Mucosa of rectum (tissue), 2 donors: ENCODE data around the gene ZC3H8.

ENCODE experiments used
- H3K27ac ChIP-seq, 2 donors: one replicate each; pipeline ENCODE4 v1.7.0; 2013; ENCODE audit warnings: inconsistent platforms in 2 of 2, low read depth in 2 of 2, low read length in 2 of 2
- H3K27me3 ChIP-seq, 2 donors: one replicate each; pipeline ENCODE4 v1.7.0; 2013; ENCODE audit warnings: low read length in 2 of 2; ENCODE audit not compliant: control insufficient read depth in 2 of 2, insufficient read depth in 2 of 2
- H3K36me3 ChIP-seq, 2 donors: one replicate each; pipeline ENCODE4 v1.7.0; 2013; ENCODE audit warnings: low read length in 2 of 2; ENCODE audit not compliant: control insufficient read depth in 2 of 2, insufficient read depth in 2 of 2
- H3K4me1 ChIP-seq, 2 donors: one replicate each; pipeline ENCODE4 v1.7.0; 2013; ENCODE audit warnings: low read length in 2 of 2, mild to moderate bottlenecking in 1 of 2; ENCODE audit not compliant: control insufficient read depth in 2 of 2, insufficient read depth in 2 of 2
- H3K4me3 ChIP-seq, 2 donors: one replicate each; pipeline ENCODE4 v1.7.0; 2013; ENCODE audit warnings: low read length in 2 of 2
- H3K9ac ChIP-seq, 2 donors: one replicate each; pipeline ENCODE4 v1.7.0; 2013; ENCODE audit warnings: low read length in 2 of 2, low read depth in 1 of 2, mild to moderate bottlenecking in 1 of 2
- H3K9me3 ChIP-seq, 2 donors: one replicate each; pipeline ENCODE4 v1.7.0; 2013; ENCODE audit warnings: low read length in 2 of 2; ENCODE audit not compliant: control insufficient read depth in 2 of 2
- donor health status: healthy.
- donor health status: Normal muscosa, but diverticular disease.

ZC3H8 gene

DNA sequence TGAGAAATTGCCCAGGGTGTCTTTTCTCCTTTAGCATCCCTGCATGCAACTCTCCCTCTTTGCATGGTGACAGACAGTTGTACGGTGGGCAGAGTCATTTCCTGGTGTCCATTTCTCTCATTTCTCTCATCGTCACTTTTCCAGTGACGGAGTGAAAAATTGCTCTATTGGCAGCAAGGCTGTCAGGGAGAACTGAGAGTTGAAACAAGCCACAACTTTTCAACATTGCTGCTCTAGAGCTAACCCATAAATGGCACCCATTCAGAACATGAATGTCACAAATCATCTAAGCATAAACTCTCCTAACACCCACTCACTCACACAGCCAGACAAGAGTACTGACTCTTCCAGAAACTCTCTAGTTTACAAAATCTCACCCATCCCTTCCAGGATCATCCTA, 55.7 kb downstream of the ZC3H8 start:
- peaks cover 2 to 6% of the 10 kb centered on the region in 2 donors for H3K9me3 ChIP-seq
- no peaks in the 10 kb centered on the region for H3K27me3 ChIP-seq
- H3K36me3 ChIP-seq = no peaks in the 10 kb centered on the region
- H3K27ac ChIP-seq = no peak overlapping the region
- no peak overlapping the region for H3K4me3 ChIP-seq
- no peaks in the 10 kb centered on the region for H3K4me1 ChIP-seq
- H3K9ac ChIP-seq = no peak overlapping the region

DNA sequence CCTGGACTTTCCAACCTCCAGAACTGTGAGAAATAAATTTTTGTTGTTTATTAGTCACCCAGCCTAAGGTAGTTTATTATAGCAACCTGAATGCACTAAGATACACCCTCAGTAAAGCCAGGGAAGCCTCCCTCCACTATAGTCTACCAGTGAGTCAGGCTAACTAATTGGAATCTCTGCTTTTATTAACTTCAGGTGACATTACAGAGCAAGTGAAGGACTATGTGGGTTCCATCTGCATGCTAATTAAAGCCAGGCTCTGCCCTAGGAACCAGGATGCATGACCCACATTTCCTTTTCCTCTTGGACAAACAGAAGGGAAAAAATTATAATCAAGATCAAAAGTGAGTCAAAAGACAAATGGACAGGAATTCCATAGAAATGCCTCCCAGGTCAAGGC, 56.1 kb downstream of the ZC3H8 start:
- no peak overlapping the region for H3K27ac ChIP-seq
- H3K36me3 ChIP-seq = no peaks in the 10 kb centered on the region
- no peak overlapping the region for H3K9ac ChIP-seq
- no peaks in the 10 kb centered on the region for H3K27me3 ChIP-seq
- no peak overlapping the region for H3K4me3 ChIP-seq
- no peaks in the 10 kb centered on the region for H3K4me1 ChIP-seq
- peaks cover 0 to 5% of the 10 kb centered on the region in 2 donors for H3K9me3 ChIP-seq

DNA sequence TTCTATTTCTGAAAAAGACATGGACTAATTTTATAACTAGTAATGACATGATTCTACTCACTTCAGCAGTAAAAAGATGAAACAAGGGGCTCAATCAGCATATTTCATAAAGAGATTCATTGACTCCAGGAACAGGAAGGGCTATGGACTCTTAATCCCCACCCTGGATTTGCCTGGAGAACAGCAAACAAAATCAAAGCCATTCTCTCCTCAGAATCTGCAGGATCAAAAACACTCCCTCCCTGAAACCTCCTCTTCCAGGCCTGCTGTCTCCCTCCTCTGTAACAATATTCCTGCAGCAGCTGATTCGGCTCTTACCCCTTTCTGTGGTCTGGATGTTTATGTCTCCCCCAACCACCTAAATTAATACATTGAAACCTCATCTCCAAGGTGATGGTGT, 57.0 kb downstream of the ZC3H8 start:
- Histone ChIP-seq H3K9ac (no peak overlapping the region), H3K4me1 (no peaks in the 10 kb centered on the region), H3K9me3 (peaks cover 0 to 2% of the 10 kb centered on the region in 2 donors), H3K36me3 (no peaks in the 10 kb centered on the region), H3K27me3 (no peaks in the 10 kb centered on the region), H3K27ac (no peak overlapping the region), H3K4me3 (no peak overlapping the region)

DNA sequence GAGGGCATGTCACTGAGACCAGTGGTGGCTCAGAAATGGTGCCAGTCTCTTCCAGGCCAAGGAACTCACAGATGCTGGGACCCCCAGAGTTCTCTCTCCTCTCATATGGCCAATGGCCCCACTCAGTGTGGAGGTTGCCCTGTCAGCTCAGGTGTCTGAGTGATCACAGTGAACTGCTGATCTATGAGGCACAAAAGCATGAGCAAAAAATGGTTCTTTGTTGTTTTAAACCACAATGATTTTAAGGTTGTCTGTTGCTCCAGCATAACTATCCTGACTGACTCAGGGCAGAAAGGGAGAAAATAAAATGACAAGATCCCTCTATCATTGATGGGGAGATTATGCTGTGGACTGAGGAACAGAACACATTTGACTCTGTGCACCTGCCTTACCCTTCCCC, 58.9 kb downstream of the ZC3H8 start:
- Histone ChIP-seq H3K27ac (no peak overlapping the region), H3K27me3 (no peaks in the 10 kb centered on the region), H3K4me3 (no peak overlapping the region), H3K4me1 (no peaks in the 10 kb centered on the region), H3K9ac (no peak overlapping the region), H3K9me3 (no peaks in the 10 kb centered on the region), H3K36me3 (no peaks in the 10 kb centered on the region)

DNA sequence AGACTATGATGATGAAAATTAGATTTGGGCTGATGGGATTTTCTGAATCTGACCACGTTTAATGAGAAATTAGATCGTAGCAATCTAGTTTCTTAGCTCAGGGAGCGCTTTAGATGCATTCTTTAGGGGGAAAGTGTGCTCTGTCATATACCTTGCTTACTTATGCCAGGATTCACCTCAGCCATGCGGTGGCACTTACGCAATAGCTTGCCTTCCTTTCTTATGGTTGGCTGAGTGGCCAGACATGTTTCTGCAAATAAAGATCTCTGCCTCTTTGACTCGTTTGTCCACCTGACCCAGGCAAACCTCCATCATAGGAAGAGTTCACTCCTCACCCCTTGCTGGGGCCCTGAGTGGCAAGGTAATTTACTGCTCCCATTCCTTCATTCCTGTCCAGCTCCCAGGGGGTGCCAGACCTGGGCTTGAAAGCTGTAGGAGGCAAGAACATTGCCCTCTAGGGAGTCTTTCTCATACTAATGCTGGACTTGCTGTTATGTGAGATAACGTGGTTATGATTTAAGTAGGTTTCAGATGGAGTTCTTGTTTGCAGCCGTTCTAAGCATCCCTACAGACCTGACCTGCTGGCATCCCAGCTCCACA, 59.6 kb downstream of the ZC3H8 start:
- H3K9ac ChIP-seq = no peak overlapping the region
- H3K36me3 ChIP-seq = no peaks in the 10 kb centered on the region
- no peaks in the 10 kb centered on the region for H3K9me3 ChIP-seq
- H3K4me3 ChIP-seq = no peak overlapping the region
- H3K27ac ChIP-seq = no peak overlapping the region
- no peaks in the 10 kb centered on the region for H3K27me3 ChIP-seq
- no peaks in the 10 kb centered on the region for H3K4me1 ChIP-seq

DNA sequence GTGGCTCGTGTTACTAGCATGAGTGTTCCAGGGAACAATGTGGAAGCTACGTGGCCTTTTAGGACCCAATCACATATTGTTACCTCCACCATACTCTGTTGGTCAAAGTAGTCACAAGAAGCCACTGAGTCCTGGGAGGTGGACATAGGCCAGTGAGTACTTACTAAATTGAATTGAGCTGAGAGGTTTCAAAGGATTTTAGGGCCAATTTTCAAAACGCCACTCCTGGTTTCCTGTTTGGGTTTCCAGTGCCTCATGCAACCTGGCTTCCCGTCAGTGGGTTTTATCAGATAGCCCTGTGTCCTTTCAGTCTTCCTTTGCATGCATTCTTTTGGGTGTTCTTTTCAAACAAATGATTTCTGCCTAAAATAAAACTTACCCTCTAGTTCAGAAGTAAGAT, 60.4 kb downstream of the ZC3H8 start:
- Histone ChIP-seq H3K27me3 (no peaks in the 10 kb centered on the region), H3K9me3 (no peaks in the 10 kb centered on the region), H3K4me1 (no peaks in the 10 kb centered on the region), H3K27ac (no peak overlapping the region), H3K4me3 (no peak overlapping the region), H3K9ac (no peak overlapping the region), H3K36me3 (no peaks in the 10 kb centered on the region)

DNA sequence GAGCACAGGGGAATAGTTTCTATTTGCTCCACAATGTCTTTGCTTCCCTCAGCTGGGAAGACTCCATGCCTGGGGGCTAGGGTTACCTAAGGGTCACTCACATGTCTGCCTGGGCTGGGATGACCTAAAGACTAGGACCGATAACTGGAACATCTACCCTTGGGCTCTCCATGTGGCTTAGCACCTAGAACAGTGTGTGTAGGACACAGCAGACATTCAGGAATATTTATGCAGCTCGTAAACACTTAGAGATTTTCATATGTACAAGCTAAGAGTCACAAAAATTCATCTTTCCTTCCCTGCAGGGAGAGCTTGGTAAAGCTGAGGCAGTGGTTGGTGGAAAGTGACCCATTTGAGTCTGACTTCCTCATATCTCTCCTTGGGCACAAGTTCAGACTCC, 60.8 kb downstream of the ZC3H8 start:
- no peaks in the 10 kb centered on the region for H3K4me1 ChIP-seq
- no peak overlapping the region for H3K27ac ChIP-seq
- no peaks in the 10 kb centered on the region for H3K36me3 ChIP-seq

DNA sequence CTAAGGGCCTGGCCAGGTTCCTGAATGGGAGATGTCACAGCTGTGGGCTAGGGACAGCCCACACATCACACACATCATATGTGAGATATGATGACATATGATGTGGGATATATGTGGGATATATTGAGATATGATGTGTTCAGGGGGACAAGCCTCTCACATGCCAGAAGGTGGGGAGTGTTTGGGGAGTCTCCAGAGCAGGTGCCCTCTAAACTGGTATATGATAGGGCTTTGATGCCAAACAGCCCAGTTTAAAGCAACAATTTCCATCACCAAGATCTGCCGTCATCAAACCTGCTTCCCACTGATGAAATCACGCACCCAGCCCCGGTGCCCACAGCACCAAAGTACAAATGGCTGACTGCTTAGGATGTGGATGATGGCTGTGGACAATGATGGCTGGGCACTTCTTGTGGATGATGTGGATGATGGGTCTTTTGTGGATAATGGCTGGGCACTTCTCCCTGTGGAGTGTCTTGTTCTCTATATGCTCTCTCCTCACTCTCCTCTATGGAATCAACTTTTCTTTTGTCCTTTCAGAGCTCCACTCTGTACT, 65.8 kb downstream of the ZC3H8 start:
- no peaks in the 10 kb centered on the region for H3K27me3 ChIP-seq
- H3K36me3 ChIP-seq = no peaks in the 10 kb centered on the region
- no peak overlapping the region for H3K4me3 ChIP-seq
- H3K4me1 ChIP-seq = peaks cover 0 to 4% of the 10 kb centered on the region in 2 donors
- H3K27ac ChIP-seq = peak overlapping the region; percentile 20 to 43
- no peaks in the 10 kb centered on the region for H3K9me3 ChIP-seq
- H3K9ac ChIP-seq = no peak overlapping the region

More for the DNA sequence above, 60.8 kb downstream of the ZC3H8 start:
- Histone ChIP-seq H3K27me3 (no peaks in the 10 kb centered on the region), H3K9ac (no peak overlapping the region), H3K4me3 (no peak overlapping the region), H3K9me3 (no peaks in the 10 kb centered on the region)

DNA sequence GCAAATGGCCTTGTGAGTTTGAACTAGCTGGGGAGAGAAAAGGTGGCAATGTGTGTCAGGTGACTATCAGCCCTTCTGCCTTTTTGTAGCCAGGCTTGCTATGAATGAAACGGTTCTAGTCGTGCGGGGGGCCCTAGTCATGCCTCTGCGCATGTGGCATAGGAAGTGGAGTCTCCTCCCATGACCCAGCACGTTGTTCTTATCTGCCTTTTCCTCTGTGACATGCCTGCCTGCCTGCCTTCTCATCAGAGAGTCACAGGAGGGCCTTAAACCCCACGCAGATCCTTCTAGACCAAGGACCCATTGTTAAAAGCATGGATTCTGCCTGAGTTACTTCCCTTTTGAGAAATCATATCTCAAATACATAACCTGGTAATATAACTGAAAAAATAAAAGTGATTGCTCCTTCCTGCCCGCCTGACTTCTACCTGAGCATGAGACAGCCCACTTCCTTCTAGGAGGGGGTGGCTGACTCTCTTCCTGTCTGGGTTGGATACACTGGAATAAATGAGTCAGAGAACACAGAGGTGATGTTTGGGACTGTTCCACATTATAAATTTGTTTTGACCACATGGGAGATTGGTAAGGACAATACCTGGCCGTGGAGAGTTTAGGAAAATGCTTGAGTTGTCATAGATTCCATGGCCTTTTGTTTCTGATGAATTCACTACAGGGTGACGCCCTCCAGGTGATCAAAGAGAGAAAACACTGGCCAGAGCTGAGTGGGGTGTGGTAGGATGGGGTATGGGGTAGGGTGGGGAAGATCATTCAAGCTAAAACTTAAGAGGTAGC, 66.8 kb downstream of the ZC3H8 start:
- peak overlapping the region; percentile 41 to 46 for H3K27ac ChIP-seq
- H3K27me3 ChIP-seq = no peaks in the 10 kb centered on the region
- H3K36me3 ChIP-seq = no peaks in the 10 kb centered on the region
- peaks cover 0 to 4% of the 10 kb centered on the region in 2 donors for H3K4me1 ChIP-seq
- H3K9ac ChIP-seq = no peak overlapping the region
- no peaks in the 10 kb centered on the region for H3K9me3 ChIP-seq
- H3K4me3 ChIP-seq = no peak overlapping the region

DNA sequence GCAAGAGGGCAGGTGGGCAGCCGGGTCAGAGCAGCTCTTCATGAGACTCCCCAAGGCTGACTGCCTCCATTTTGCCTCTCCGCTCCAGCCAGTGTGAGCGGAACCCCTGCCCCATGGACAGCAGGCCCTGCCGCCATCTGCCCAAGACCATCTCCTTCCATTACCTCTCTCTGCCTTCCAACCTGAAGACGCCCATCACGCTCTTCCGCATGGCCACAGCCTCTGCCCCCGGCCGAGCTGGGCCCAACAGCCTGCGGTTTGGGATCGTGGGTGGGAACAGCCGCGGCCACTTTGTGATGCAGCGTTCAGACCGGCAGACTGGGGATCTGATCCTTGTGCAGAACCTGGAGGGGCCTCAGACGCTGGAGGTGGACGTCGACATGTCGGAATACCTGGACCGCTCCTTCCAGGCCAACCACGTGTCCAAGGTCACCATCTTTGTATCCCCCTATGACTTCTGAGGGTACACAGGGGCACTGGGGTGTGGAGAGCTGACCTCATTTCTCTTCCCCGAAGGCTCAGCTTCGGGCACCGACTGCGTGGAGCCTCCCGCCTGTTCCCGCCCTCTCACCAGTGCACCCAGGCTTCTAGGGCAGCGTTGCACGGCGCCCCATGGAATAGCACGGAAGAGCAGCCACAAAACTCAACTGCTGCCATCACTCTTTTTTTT, 67.7 kb downstream of the ZC3H8 start:
- Histone ChIP-seq H3K27me3 (peaks cover 0 to 1% of the 10 kb centered on the region in 2 donors), H3K4me3 (no peak overlapping the region), H3K36me3 (no peaks in the 10 kb centered on the region), H3K4me1 (peaks cover 0 to 4% of the 10 kb centered on the region in 2 donors), H3K27ac (peak overlapping the region in 1 of 2 donors; percentile 41), H3K9ac (no peak overlapping the region), H3K9me3 (no peaks in the 10 kb centered on the region)
